Umbilical cord (tissue), 2 donors: ENCODE data around the gene ADTRP. TPM values are rescaled to one million over a fixed set of nuclear protein-coding genes. Genes with fewer than 3 reads are reported as not detected.

Experiments used
- DNase-seq: peaks from one replicate; pipeline ENCODE4 v3.0.0-alpha.2; 2015; ENCODE audit warnings: low spot score
- total RNA-seq: library from RNA; depleted of rRNA; stranded (reverse); fragments of >200 nt; gene quantifications from one replicate; pipeline ENCODE4 v1.2.3, GENCODE V29; 2014; ENCODE audit warnings: low replicate concordance; ENCODE audit not compliant: insufficient read depth

ADTRP gene
- total RNA-seq, 1 donor from 2014 or later = 2.2 TPM

GRCh38 chr6:11773581-11773980, 5.0 kb downstream of the ADTRP start:
- no peak for DNase-seq

GRCh38 chr6:11773013-11773412, 5.6 kb downstream of the ADTRP start:
- DNase-seq = no peak

- peak; percentile 85 for DNase-seq
Observed at GRCh38 chr6:11772109-11772825, 6.3 kb downstream of the ADTRP start.

- no peak for DNase-seq
Observed at GRCh38 chr6:11771473-11772048, 7.0 kb downstream of the ADTRP start.

GRCh38 chr6:11770546-11771466, 7.8 kb downstream of the ADTRP start:
- DNase-seq = peak; percentile 98

GRCh38 chr6:11769811-11770545, 8.6 kb downstream of the ADTRP start:
- no peak for DNase-seq

- no peak for DNase-seq
Observed at GRCh38 chr6:11769244-11769643, 9.4 kb downstream of the ADTRP start.

GRCh38 chr6:11767978-11768756, 10.4 kb downstream of the ADTRP start:
- no peak for DNase-seq

GRCh38 chr6:11767458-11767857, 11.1 kb downstream of the ADTRP start:
- DNase-seq = no peak

GRCh38 chr6:11766589-11767450, 11.8 kb downstream of the ADTRP start:
- peak; percentile 82 for DNase-seq

GRCh38 chr6:11766043-11766442, 12.6 kb downstream of the ADTRP start:
- DNase-seq = no peak

GRCh38 chr6:11764250-11764604, 14.4 kb downstream of the ADTRP start:
- no peak for DNase-seq

GRCh38 chr6:11763460-11764249, 14.9 kb downstream of the ADTRP start:
- peak; percentile 56 for DNase-seq

- DNase-seq = peak; percentile 82
Observed at GRCh38 chr6:11762794-11763459, 15.7 kb downstream of the ADTRP start.

GRCh38 chr6:11761744-11762620, 16.6 kb downstream of the ADTRP start:
- no peak for DNase-seq

GRCh38 chr6:11760015-11760473, 18.6 kb downstream of the ADTRP start:
- no peak for DNase-seq

- DNase-seq = no peak
Observed at GRCh38 chr6:11758878-11759277, 19.7 kb downstream of the ADTRP start.
